ENCODE measurements around the gene PDSS2. TPM values are rescaled to one million over a fixed set of nuclear protein-coding genes. Genes with fewer than 3 reads are reported as not detected.
"Not testable (repeated sequence)": the region's sequence is repeated elsewhere in the genome, so short reads cannot be mapped to it uniquely, and the experiment has no call there.

PDSS2 gene
- total RNA-seq, 1 donor: 12.3 TPM

DNA sequence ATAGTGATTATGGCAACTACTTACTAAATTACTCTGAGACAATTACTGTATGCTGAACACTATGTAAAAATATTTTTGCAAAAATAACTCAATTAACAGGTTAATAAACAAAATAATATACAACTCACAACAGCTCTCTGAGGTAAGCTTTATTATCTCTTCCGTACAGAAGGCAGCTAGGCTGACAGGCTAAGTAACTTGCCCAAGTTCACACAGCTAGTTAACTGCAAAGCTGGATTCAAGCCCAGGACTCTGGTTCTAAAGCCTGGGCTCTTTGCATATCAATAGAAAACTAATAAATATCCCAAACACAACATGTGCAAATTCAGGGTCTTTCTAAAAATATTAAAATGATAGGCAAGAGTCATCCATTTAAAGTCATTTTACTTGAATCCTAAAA is 174.6 kb downstream of the PDSS2 start:
- Histone ChIP-seq H3K27me3 (ENCODE audit: insufficient read depth, low read length) (no peaks in the 10 kb centered on the region), H3K4me1 (ENCODE audit: insufficient read depth, low read length) (no peaks in the 10 kb centered on the region), H4K20me1 (ENCODE audit: insufficient read depth, low read length) (no peaks in the 10 kb centered on the region), H3K79me2 (ENCODE audit: insufficient read depth, low read length) (no peaks in the 10 kb centered on the region), H2AFZ (ENCODE audit: low read length) (no peak overlapping the region), H3K36me3 (ENCODE audit: insufficient read depth, low read length) (no peaks in the 10 kb centered on the region), H3K4me3 (ENCODE audit: insufficient read depth, low read length) (no peak overlapping the region), H3K9me3 (ENCODE audit: low read depth, low read length) (no peaks in the 10 kb centered on the region), H3K27ac (ENCODE audit: low read depth, low read length) (no peak overlapping the region), H3K4me2 (ENCODE audit: insufficient read depth, low read length) (no peak overlapping the region)
- TF ChIP-seq, protein P1, sequence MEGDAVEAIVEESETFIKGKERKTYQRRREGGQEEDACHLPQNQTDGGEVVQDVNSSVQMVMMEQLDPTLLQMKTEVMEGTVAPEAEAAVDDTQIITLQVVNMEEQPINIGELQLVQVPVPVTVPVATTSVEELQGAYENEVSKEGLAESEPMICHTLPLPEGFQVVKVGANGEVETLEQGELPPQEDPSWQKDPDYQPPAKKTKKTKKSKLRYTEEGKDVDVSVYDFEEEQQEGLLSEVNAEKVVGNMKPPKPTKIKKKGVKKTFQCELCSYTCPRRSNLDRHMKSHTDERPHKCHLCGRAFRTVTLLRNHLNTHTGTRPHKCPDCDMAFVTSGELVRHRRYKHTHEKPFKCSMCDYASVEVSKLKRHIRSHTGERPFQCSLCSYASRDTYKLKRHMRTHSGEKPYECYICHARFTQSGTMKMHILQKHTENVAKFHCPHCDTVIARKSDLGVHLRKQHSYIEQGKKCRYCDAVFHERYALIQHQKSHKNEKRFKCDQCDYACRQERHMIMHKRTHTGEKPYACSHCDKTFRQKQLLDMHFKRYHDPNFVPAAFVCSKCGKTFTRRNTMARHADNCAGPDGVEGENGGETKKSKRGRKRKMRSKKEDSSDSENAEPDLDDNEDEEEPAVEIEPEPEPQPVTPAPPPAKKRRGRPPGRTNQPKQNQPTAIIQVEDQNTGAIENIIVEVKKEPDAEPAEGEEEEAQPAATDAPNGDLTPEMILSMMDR (IDR thresholded peaks at IDR 0.05; ENCODE audit: extremely low read depth, low read depth, low read length): no peak
- no peak for DNase-seq (ENCODE audit: insufficient read length, low spot score, missing footprints)

DNA sequence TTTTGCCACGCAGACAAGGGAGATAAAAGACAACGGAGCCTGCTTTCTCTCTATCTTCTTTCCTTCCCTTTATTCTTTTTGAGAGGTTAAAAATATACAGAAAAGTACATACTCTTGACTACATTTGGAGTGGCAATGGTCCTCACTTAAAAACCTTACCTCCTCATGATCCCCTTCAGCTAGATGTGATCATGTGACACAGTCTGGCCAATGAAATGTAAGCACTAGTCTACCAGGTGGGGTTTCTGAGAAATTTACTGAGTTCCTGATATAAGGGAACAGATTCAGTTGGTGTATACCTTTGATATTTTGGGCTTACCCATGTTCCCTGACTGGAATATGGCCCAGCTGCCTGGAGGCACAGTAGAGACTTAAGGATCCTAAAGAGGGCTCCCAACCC is 178.6 kb downstream of the PDSS2 start:
- no peak overlapping the region for H3K4me3 ChIP-seq (ENCODE audit: insufficient read depth, low read length)
- no peaks in the 10 kb centered on the region for H3K79me2 ChIP-seq (ENCODE audit: insufficient read depth, low read length)
- H4K20me1 ChIP-seq (ENCODE audit: insufficient read depth, low read length): no peaks in the 10 kb centered on the region
- no peak for DNase-seq (ENCODE audit: insufficient read length, low spot score, missing footprints)
- H3K27ac ChIP-seq (ENCODE audit: low read depth, low read length): no peak overlapping the region
- H3K4me1 ChIP-seq (ENCODE audit: insufficient read depth, low read length): no peaks in the 10 kb centered on the region
- no peak overlapping the region for H2AFZ ChIP-seq (ENCODE audit: low read length)
- no peaks in the 10 kb centered on the region for H3K27me3 ChIP-seq (ENCODE audit: insufficient read depth, low read length)
- H3K9me3 ChIP-seq (ENCODE audit: low read depth, low read length): no peaks in the 10 kb centered on the region
- TF ChIP-seq, protein P1 (IDR thresholded peaks at IDR 0.05; ENCODE audit: extremely low read depth, low read depth, low read length): no peak
- H3K4me2 ChIP-seq (ENCODE audit: insufficient read depth, low read length): no peak overlapping the region
- no peaks in the 10 kb centered on the region for H3K36me3 ChIP-seq (ENCODE audit: insufficient read depth, low read length)

DNA sequence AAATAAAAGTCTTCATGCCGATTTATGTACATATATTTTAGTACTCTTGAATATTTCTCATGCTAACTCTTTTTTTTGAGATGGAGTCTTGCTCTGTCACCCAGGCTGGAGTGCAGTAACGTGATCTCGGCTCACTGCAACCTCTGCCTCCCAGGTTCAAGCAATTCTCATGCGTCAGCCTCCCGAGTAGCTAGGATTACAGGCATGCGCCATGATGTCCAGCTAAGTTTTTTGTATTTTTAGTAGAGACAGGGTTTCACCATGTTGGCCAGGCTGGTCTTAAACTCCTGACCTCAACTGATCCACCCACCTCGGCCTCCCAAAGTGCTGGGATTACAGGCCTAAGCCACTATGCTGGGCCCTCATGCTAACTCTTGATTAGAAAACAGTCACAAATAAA is 179.4 kb downstream of the PDSS2 start:
- not testable (repeated sequence) for H3K27me3 ChIP-seq (ENCODE audit: insufficient read depth, low read length); DNase-seq (ENCODE audit: insufficient read length, low spot score, missing footprints); H3K4me3 ChIP-seq (ENCODE audit: insufficient read depth, low read length); H2AFZ ChIP-seq (ENCODE audit: low read length); H3K27ac ChIP-seq (ENCODE audit: low read depth, low read length); H4K20me1 ChIP-seq (ENCODE audit: insufficient read depth, low read length); H3K9me3 ChIP-seq (ENCODE audit: low read depth, low read length); H3K4me2 ChIP-seq (ENCODE audit: insufficient read depth, low read length); H3K4me1 ChIP-seq (ENCODE audit: insufficient read depth, low read length); H3K79me2 ChIP-seq (ENCODE audit: insufficient read depth, low read length); H3K36me3 ChIP-seq (ENCODE audit: insufficient read depth, low read length)

DNA sequence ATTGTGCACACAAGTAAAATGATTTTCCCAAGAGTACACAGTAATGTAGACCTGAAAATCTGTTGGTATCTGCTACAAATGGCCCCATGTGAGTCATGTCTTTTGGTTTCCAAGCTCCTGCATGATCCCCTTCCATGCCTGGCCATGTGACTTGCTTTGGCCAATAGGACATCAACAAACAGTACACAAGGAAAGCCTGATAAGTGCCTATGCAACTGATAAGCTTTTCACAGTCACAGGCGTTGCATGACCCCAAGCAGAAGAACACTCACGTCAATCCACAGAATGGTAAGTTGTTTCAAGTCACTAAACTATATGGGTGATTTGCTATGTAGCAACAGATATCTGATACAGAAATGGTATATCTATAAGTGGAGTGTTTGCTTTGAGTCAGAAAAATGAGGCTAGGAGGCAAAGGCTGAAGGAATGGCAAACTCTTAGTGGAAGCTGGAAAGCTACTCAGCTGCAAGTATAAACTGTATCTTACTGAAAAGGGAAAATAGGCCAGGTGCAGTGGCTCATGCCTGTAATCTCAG is 184.0 kb downstream of the PDSS2 start:
- Histone ChIP-seq H4K20me1 (ENCODE audit: insufficient read depth, low read length) (no peaks in the 10 kb centered on the region), H3K4me2 (ENCODE audit: insufficient read depth, low read length) (no peak overlapping the region), H3K4me1 (ENCODE audit: insufficient read depth, low read length) (no peaks in the 10 kb centered on the region), H2AFZ (ENCODE audit: low read length) (no peak overlapping the region), H3K79me2 (ENCODE audit: insufficient read depth, low read length) (no peaks in the 10 kb centered on the region), H3K9me3 (ENCODE audit: low read depth, low read length) (no peaks in the 10 kb centered on the region), H3K36me3 (ENCODE audit: insufficient read depth, low read length) (no peaks in the 10 kb centered on the region), H3K4me3 (ENCODE audit: insufficient read depth, low read length) (no peak overlapping the region), H3K27ac (ENCODE audit: low read depth, low read length) (no peak overlapping the region), H3K27me3 (ENCODE audit: insufficient read depth, low read length) (no peaks in the 10 kb centered on the region)
- TF ChIP-seq, protein P1 (IDR thresholded peaks at IDR 0.05; ENCODE audit: extremely low read depth, low read depth, low read length): no peak
- DNase-seq (ENCODE audit: insufficient read length, low spot score, missing footprints): no peak
